ENCODE results near the gene ST6GALNAC4.

DNA sequence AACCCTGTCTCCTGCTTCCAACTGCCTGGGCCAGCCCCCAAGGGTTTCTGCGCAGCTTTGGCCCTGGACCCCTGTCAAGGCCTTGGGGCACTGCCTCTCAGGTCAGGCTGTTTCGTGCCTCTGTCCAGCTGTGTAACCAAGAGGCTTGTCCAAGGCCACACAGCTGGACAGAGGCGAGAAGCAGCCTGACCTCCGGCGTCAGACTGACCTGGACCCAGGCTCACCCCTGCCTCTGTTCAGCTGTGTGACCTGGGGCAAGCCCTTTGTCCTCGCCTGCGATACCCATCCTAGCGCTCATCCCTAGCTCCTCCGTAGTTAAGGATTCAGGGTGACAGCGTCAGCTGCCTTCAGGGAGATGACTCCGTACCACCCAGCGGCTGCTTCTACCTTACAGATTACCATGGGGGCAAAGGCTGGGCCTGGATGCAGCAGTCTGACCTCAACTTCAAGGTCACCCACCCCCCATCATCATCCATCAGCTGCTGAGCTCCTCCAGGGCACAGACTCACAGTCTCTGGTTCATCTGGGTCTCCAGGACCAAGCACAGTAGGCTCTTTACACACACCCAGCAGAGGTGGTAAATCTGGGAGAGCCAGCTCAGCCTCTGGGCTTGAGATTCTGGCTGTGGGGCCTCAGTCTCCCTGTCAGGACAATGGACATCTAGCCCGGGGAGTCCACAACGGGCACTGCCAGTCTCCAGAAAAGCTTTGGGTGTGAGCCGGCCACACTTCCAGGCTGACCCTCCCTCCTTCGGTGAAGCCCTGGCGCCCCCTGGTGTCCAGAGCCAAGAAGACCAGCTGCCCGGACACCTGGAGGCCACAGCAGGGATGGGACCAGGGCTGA is 47.3 kb downstream of the ST6GALNAC4 start:
- TF ChIP-seq POLR2A (IDR thresholded peaks at IDR 0.05; ENCODE audit: low read depth, low read length) (no peak), POLR2AphosphoS5 (IDR thresholded peaks at IDR 0.05; ENCODE audit: low read depth, low read length) (no peak), TAF1 (IDR thresholded peaks at IDR 0.05; ENCODE audit: low read depth, low read length) (no peak), POU2F2 (IDR thresholded peaks at IDR 0.05; ENCODE audit: low read depth, low read length) (0 out of 2 replicates have a peak, but pooled peaks have one; percentile 10), PAX5 (IDR thresholded peaks at IDR 0.05; ENCODE audit: insufficient read depth, low read length, severe bottlenecking) (no peak)
